Endothelial cell of umbilical vein (primary cell): ENCODE data around the gene TAS1R3.

Experiments used
- CTCF ChIP-seq, 2 donors: IDR thresholded peaks; 1 replicate in 1 of 2; 2 replicates in 1 of 2; pipeline ENCODE4 v1.5.1; 2011; ENCODE audit warnings: low read length in 2 of 2, mild to moderate bottlenecking in 2 of 2, moderate library complexity in 2 of 2, control low read depth in 1 of 2, inconsistent platforms in 1 of 2, low read depth in 1 of 2; ENCODE audit not compliant: insufficient read depth in 1 of 2; ENCODE audit errors: extremely low read depth in 1 of 2
- EZH2 ChIP-seq: IDR thresholded peaks from 2 replicates; pipeline ENCODE4 v1.6.1; 2012; ENCODE audit warnings: borderline replicate concordance, low read depth, mild to moderate bottlenecking, moderate library complexity, low read length, inconsistent platforms; ENCODE audit not compliant: severe bottlenecking
- GATA2 ChIP-seq: IDR thresholded peaks from 2 replicates; pipeline ENCODE4 v1.7.0; 2011; ENCODE audit warnings: low read depth, mild to moderate bottlenecking, moderate library complexity, mixed read lengths, low read length; ENCODE audit not compliant: insufficient read length, insufficient read depth
- JUN ChIP-seq: IDR thresholded peaks from 2 replicates; pipeline ENCODE4 v1.6.1; 2011; ENCODE audit warnings: borderline replicate concordance, low read depth; ENCODE audit not compliant: insufficient read length, insufficient read depth
- MAX ChIP-seq: IDR thresholded peaks from 2 replicates; pipeline ENCODE4 v1.6.1; 2011; ENCODE audit not compliant: insufficient read depth, insufficient read length
- MYC ChIP-seq: IDR thresholded peaks from one replicate; pipeline ENCODE4 v1.6.1; 2011; ENCODE audit warnings: mild to moderate bottlenecking, low read depth, low read length
- POLR2A ChIP-seq: IDR thresholded peaks from 2 replicates; pipeline ENCODE4 v1.6.1; 2012; ENCODE audit warnings: low read depth, mild to moderate bottlenecking, control low read depth, low read length
- POLR2AphosphoS5 ChIP-seq: IDR thresholded peaks from 2 replicates; pipeline ENCODE4 v1.6.1; 2012; ENCODE audit warnings: low read depth, mild to moderate bottlenecking, control low read depth, low read length, moderate library complexity; ENCODE audit not compliant: insufficient read depth

DNA sequence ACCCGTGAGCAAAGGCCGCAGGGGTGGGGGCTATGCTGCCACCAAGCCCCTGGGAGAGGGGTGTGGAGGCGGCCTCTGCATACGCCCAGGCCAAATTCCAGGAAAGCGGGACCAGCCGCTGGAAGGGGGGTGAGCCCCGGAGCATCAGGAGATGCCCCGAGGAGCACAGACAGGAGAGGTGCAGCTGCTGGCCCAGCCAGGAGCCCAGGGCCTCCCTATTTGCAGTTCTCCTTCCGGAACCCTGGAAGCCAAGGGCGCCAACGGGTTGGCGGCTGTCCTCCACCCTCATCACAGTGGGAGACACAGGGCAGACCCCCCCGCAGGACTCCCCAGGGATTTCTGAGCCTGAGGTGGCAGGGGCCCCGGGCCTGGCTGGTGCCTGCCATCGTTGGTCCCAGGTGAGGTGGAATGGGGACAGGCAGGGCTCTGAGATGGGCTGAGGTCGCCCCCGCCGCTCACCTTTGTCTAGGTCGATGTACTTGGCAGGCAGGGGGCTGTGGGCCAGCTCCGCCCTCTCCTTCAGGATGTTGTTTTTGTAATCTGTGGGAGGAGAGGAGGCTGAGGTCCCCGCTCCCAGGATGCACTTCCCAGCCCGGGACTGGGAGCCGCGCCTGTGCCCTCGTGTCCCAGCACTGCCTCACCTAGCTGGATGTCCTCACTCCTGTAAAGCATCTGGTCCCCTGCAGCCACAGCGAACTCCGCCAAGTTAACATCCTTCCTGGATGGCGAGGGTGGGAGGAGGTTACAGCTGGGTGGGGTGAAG, 22.5 kb downstream of the TAS1R3 start:
- TF ChIP-seq CTCF (IDR thresholded peaks at IDR 0.05; ENCODE audit: extremely low read depth in 1 of 2, insufficient read depth in 1 of 2, low read depth in 1 of 2, low read length in 2 of 2) (no peak), POLR2A (no peak), MYC (no peak), GATA2 (no peak), JUN (no peak), EZH2 (no peak), MAX (no peak), POLR2AphosphoS5 (no peak)
